ENCODE results near the gene AKAP13.

AKAP13 gene

DNA sequence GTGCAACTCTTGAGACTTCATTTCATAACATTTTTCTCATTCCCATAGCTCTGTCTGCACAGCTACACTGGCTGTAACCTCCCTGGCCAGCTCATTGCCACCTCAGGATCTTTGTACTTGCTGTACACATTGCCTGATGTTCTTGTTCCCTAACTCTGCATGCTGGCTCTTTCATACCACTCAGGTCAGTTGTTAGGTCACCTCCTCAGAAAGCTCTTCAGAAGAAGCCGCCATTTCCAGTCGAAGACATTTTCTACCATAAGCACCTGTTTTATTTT is 176.2 kb downstream of the AKAP13 start:
- Histone ChIP-seq H3K9me3 (ENCODE audit: control insufficient read depth, insufficient read depth, low read depth, low read length) (no peaks in the 10 kb centered on the region), H3K36me3 (ENCODE audit: control insufficient read depth in 2 of 2, insufficient read depth in 1 of 2, low read length in 2 of 2) (peaks cover 0 to 6% of the 10 kb centered on the region in 2 experiments; a peak in 2 of 3 replicates), H3K4me1 (ENCODE audit: control insufficient read depth, insufficient read depth, low read length) (peaks cover 3% of the 10 kb centered on the region; the same call in 1 of the 2 replicates), H3K27ac (ENCODE audit: extremely low read depth, low read depth, low read length) (no peak overlapping the region), H3K4me3 (ENCODE audit: low read depth, low read length) (no peak overlapping the region)
- ChIA-PET CTCF (interaction anchor here (0.9 to 1.1 kb wide), 2 partner anchors 10 to 23 kb away, joined by 3 read pairs; no protein-coding TSS in a partner anchor), POLR2A (no interaction called here)
- TF ChIP-seq, protein P1, sequence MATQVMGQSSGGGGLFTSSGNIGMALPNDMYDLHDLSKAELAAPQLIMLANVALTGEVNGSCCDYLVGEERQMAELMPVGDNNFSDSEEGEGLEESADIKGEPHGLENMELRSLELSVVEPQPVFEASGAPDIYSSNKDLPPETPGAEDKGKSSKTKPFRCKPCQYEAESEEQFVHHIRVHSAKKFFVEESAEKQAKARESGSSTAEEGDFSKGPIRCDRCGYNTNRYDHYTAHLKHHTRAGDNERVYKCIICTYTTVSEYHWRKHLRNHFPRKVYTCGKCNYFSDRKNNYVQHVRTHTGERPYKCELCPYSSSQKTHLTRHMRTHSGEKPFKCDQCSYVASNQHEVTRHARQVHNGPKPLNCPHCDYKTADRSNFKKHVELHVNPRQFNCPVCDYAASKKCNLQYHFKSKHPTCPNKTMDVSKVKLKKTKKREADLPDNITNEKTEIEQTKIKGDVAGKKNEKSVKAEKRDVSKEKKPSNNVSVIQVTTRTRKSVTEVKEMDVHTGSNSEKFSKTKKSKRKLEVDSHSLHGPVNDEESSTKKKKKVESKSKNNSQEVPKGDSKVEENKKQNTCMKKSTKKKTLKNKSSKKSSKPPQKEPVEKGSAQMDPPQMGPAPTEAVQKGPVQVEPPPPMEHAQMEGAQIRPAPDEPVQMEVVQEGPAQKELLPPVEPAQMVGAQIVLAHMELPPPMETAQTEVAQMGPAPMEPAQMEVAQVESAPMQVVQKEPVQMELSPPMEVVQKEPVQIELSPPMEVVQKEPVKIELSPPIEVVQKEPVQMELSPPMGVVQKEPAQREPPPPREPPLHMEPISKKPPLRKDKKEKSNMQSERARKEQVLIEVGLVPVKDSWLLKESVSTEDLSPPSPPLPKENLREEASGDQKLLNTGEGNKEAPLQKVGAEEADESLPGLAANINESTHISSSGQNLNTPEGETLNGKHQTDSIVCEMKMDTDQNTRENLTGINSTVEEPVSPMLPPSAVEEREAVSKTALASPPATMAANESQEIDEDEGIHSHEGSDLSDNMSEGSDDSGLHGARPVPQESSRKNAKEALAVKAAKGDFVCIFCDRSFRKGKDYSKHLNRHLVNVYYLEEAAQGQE (tag by site-specific recombination; IDR thresholded peaks at IDR 0.05): no peak
- TF ChIP-seq ZNF585B (tag by site-specific recombination; IDR thresholded peaks at IDR 0.05) (no peak), YY2 (tag by site-specific recombination; IDR thresholded peaks at IDR 0.05) (no peak), ZNF48 (tag by site-specific recombination; IDR thresholded peaks at IDR 0.05) (no peak), ZNF549 (tag by site-specific recombination; IDR thresholded peaks at IDR 0.05) (no peak), ZBTB1 (tag by site-specific recombination; IDR thresholded peaks at IDR 0.05) (no peak), ZNF155 (tag by site-specific recombination; IDR thresholded peaks at IDR 0.05) (no peak), ZNF707 (tag by site-specific recombination; IDR thresholded peaks at IDR 0.05) (no peak)
- TF ChIP-seq, protein P2, sequence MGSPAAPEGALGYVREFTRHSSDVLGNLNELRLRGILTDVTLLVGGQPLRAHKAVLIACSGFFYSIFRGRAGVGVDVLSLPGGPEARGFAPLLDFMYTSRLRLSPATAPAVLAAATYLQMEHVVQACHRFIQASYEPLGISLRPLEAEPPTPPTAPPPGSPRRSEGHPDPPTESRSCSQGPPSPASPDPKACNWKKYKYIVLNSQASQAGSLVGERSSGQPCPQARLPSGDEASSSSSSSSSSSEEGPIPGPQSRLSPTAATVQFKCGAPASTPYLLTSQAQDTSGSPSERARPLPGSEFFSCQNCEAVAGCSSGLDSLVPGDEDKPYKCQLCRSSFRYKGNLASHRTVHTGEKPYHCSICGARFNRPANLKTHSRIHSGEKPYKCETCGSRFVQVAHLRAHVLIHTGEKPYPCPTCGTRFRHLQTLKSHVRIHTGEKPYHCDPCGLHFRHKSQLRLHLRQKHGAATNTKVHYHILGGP (tag by site-specific recombination; IDR thresholded peaks at IDR 0.05): no peak
- TF ChIP-seq, protein P3, sequence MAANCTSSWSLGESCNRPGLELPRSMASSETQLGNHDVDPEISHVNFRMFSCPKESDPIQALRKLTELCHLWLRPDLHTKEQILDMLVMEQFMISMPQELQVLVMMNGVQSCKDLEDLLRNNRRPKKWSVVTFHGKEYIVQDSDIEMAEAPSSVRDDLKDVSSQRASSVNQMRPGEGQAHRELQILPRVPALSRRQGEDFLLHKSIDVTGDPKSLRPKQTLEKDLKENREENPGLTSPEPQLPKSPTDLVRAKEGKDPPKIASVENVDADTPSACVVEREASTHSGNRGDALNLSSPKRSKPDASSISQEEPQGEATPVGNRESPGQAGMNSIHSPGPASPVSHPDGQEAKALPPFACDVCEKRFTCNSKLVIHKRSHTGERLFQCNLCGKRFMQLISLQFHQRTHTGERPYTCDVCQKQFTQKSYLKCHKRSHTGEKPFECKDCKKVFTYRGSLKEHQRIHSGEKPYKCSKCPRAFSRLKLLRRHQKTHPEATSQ (tag by site-specific recombination; IDR thresholded peaks at IDR 0.05): no peak
- TF ChIP-seq, protein P4, sequence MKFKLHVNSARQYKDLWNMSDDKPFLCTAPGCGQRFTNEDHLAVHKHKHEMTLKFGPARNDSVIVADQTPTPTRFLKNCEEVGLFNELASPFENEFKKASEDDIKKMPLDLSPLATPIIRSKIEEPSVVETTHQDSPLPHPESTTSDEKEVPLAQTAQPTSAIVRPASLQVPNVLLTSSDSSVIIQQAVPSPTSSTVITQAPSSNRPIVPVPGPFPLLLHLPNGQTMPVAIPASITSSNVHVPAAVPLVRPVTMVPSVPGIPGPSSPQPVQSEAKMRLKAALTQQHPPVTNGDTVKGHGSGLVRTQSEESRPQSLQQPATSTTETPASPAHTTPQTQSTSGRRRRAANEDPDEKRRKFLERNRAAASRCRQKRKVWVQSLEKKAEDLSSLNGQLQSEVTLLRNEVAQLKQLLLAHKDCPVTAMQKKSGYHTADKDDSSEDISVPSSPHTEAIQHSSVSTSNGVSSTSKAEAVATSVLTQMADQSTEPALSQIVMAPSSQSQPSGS (tag by site-specific recombination; IDR thresholded peaks at IDR 0.05; ENCODE audit: low read depth): no peak

DNA sequence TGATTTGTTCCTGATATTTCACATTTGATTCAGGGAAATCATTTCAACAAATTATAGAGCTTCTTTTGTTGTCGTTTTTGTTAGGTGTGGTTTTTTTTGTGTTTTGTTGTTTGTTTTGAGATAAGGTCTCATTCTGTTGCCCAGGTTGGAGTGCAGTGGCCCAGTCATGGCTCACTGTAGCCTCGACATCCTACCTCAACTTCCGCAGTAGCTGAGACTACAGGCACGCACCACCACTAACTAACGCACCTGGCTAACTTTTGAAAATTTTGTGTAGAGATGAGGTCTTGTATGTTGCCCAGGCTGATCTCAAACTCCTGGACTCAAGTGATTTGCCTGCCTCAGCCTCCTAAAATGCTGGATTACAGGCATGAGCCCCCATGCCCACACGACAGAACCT is 177.0 kb downstream of the AKAP13 start:
- Histone ChIP-seq H3K4me1 (ENCODE audit: control insufficient read depth, insufficient read depth, low read length) (peaks cover 3% of the 10 kb centered on the region; the same call in 1 of the 2 replicates), H3K27ac (ENCODE audit: extremely low read depth, low read depth, low read length) (no peak overlapping the region), H3K9me3 (ENCODE audit: control insufficient read depth, insufficient read depth, low read depth, low read length) (no peaks in the 10 kb centered on the region), H3K4me3 (ENCODE audit: low read depth, low read length) (no peak overlapping the region), H3K36me3 (ENCODE audit: control insufficient read depth in 2 of 2, insufficient read depth in 1 of 2, low read length in 2 of 2) (peaks cover 0 to 6% of the 10 kb centered on the region in 2 experiments; a peak in 2 of 3 replicates)
- TF ChIP-seq, protein P5, sequence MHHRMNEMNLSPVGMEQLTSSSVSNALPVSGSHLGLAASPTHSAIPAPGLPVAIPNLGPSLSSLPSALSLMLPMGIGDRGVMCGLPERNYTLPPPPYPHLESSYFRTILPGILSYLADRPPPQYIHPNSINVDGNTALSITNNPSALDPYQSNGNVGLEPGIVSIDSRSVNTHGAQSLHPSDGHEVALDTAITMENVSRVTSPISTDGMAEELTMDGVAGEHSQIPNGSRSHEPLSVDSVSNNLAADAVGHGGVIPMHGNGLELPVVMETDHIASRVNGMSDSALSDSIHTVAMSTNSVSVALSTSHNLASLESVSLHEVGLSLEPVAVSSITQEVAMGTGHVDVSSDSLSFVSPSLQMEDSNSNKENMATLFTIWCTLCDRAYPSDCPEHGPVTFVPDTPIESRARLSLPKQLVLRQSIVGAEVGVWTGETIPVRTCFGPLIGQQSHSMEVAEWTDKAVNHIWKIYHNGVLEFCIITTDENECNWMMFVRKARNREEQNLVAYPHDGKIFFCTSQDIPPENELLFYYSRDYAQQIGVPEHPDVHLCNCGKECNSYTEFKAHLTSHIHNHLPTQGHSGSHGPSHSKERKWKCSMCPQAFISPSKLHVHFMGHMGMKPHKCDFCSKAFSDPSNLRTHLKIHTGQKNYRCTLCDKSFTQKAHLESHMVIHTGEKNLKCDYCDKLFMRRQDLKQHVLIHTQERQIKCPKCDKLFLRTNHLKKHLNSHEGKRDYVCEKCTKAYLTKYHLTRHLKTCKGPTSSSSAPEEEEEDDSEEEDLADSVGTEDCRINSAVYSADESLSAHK (tag by site-specific recombination; IDR thresholded peaks at IDR 0.05): no peak
- TF ChIP-seq KLF8 (tag by site-specific recombination; IDR thresholded peaks at IDR 0.05) (no peak), ZNF16 (tag by site-specific recombination; IDR thresholded peaks at IDR 0.05; ENCODE audit: low read depth) (no peak)
- TF ChIP-seq, protein P6, sequence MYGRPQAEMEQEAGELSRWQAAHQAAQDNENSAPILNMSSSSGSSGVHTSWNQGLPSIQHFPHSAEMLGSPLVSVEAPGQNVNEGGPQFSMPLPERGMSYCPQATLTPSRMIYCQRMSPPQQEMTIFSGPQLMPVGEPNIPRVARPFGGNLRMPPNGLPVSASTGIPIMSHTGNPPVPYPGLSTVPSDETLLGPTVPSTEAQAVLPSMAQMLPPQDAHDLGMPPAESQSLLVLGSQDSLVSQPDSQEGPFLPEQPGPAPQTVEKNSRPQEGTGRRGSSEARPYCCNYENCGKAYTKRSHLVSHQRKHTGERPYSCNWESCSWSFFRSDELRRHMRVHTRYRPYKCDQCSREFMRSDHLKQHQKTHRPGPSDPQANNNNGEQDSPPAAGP (tag by site-specific recombination; IDR thresholded peaks at IDR 0.05): no peak
- TF ChIP-seq, protein P7, sequence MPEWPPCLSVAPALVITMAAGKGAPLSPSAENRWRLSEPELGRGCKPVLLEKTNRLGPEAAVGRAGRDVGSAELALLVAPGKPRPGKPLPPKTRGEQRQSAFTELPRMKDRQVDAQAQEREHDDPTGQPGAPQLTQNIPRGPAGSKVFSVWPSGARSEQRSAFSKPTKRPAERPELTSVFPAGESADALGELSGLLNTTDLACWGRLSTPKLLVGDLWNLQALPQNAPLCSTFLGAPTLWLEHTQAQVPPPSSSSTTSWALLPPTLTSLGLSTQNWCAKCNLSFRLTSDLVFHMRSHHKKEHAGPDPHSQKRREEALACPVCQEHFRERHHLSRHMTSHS (tag by site-specific recombination; IDR thresholded peaks at IDR 0.05): no peak
- POLR2A ChIA-PET: no interaction called here
- CTCF ChIA-PET: no interaction called here

All from HEK293 (cell line).